AG08395 (cell line): ENCODE measurements around the gene PDF.

Experiments used
- DNase-seq: peaks from one replicate; pipeline ENCODE4 v3.0.0; 2012; ENCODE audit warnings: mixed read lengths, low spot score

The PDF gene

DNA sequence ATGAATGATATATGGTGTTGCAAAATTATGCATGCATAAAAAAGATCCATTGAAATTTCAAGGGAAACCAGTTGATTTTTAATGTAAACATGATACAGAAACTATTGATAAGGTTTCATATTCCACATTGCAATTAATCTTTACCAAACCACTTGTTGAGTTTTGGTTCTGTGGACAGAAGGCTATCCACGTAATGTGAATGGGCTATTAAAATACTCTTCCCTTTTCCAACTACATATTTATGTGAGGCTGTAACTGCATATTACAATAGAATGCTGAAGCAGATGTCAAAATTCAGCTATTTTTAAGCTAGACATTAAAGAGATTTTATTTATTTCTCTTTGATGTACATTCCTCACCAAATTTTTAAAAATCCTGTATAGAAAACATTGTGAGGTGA is 53.0 kb downstream of the PDF start:
- no peak for DNase-seq
